NCI-H2081 treated with DMSO at 0.1 percent for 48 hours (cell line): ENCODE data around the gene C6orf15.

Experiments
- DNase-seq: peaks from one replicate; lab custom pipeline; 2025; lab: John Stamatoyannopoulos, UW

Gene C6orf15

GRCh38 chr6:31130751-31131150 lies 18.4 kb upstream of the C6orf15 start:
- no peak for DNase-seq

GRCh38 chr6:31129130-31129529 lies 16.8 kb upstream of the C6orf15 start:
- DNase-seq, result no peak

DNA sequence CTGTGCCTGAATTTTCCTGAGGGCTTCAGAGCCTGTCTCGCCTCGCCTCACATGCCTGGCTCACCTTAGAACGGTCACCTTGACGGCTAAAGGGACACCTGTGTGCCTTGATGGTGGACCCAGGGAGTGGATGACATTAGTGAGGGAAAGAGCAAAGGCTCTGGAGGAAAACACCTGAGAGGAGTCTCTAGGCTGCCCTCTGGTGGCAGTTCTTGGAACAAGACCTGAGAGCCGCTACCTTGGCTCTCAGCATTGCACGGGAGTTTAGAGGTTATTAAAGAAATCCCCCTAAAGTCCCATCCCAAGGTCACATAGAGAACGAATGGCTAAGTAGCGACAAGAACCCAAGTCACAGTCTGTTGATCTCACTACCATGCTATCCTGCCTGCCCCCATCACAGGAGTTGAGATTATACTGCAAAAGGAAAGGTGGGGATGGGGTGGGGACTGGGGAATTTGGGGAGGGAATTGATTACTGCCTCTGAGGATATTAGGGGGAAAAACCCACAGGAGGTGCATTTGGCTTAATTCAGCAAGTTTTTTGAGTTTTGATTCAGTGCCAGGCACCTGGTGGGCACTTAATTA lies 15.8 kb upstream of the C6orf15 start:
- DNase-seq, result no peak

- DNase-seq, result no peak
Measured at GRCh38 chr6:31126396-31127175, 14.2 kb upstream of the C6orf15 start.

DNA sequence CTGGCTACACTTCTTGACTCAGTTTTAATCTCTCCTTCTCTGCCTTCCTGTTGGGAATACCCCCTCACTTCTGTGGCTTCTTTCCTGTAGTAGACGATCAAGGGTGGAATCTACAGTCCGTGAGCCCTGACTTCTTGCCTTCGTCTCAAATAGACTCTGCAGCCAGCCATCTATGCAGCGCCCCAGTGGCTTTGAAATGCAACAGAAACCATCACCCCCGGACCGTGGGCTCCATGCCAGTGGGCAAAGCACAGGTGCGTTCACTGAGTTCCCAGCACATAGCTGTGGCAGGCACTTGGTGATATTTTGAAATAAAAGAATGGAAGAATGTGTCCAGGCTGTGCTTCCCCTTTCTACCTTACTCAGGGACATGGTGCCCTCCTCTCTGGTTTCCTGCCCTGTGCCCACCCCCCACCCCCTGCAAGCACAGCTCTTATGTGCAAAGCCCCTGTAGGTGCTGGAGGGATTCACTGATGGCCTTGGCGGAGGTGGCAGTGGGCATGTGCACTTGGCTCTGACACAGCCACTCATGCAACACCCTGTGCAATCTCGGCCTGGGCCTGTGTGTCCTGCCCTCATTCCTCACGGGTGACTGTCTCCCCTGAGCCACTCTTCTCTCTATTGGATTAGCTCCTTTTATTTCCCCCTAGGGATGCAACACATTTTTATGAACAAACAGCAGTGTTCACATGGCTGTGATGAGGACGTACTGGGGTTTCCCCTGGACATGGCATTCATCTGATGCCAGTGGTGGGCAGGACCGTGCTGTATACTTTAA lies 13.4 kb upstream of the C6orf15 start:
- no peak for DNase-seq

DNA sequence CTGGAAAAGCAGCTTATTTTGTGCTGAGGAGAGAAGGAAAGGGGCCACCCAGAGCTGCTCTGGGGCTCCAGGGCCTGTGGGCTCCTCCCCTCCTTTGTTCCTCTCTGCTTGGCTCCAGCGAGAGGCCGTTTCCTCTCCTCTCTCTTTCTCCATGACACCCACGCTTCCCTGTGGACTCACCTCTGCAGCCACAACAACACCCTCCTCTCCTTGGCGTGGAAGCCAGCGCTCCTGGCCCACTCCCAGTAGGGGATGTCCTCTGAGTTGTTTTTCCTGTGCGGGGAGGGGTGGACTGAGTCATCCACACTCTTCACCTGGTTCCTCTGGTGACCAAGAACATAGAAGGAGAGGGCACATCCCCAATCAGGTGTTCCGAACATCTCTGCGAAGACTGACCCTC lies 12.8 kb upstream of the C6orf15 start:
- DNase-seq, result no peak

DNA sequence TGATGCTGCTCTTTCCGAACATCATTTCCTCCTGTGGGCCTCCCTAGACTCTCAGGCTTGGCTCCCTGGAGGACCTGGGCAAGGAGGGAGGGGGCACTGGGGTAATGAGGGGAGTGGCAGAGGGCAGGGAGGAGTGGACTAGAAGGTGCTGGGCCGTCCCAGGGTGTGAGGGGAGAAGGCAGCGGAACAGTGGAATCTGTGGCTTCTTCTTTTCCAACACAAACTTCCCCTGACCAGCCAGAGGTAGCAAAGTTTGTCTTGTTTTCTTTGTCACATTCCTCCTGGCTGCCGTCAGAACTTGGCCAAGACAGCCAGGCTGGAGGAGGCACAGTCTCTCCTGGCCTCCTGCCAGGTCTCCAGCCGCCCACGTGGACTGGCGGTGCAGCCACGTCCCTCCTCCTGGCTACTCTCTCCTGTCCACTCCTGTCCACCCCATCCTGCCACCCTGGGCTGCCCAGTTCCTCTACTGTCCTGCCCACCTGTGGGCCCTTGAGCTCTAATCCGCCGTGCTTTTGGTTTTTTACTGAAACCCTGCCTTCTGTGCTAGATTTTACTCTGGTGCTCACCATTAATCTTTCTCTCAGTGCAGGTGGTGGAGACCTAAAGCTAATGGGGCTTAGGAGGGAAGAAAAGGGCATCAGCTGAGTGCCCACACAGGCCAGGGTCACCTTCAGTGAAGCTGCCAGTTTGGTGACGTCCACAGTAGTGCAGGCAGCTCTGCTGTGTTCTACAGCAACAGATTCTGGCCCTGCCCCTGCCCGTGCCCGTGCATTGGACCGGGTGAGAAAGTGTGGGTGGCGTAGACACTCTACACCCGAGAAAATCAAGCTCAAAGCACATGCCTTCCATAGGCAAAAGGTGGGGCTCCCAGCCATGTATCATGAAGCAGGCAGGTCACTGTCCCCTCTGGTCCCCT lies 10.7 kb upstream of the C6orf15 start:
- DNase-seq, result no peak

DNA sequence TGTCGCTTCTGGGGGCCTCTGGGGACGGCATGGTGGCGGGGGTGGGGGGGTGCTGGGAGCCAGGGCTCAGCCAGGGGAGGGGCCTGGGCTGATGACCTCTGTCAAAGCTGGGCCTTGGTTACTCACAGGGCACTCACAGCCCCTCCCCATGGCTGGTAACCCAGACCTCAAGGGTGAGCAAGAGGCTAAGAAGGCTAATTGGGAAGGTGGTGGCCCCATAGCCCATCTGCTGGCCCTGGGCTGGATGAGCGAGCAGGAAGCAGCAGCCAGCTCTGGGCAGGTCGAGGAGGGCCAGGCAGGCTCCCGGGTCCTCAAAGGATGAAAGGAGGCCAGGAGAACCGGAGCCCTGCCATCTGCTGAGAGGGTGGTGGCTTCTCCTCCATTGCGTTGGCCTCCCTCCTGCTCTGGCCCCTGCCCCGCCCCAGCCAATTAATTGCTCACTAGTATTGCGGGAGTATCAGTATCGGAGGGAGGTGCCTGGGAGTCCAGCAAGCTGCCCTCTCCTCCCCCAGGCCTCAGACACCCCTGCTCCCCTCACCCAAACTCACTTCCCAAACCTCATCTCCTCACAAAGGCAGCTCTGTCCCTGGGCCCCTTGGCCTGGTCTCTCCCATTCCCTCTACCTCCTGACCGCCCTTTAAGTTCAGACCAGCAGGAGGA lies 8.9 kb upstream of the C6orf15 start:
- DNase-seq, result no peak

- DNase-seq, result no peak
Measured at GRCh38 chr6:31120151-31120915, 8.0 kb upstream of the C6orf15 start, which contains the start of gene CDSN. TSS of gene CDSN (minus strand) at chr6:31120446. CDS start at chr6:31120419, 27 bp downstream.

DNA sequence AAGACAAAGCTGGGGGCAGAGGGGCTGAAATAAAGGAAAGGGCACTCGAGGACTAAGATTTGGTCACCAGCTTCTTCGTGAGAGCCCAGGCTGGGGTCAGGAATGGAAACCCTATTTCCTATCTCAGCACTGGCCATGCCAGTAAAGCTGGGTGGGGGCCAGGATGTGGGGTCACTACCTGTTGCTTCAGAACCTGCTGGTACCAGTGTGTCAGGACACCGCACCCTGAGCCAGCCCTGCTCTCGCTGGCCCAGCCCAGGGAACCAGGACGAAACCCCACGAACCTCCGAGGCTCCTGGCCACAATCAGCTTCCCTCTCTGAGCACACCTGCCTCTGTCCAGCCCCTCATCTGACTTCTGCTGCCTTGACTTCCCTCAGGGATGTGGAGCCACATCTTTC lies 5.8 kb upstream of the C6orf15 start:
- no peak for DNase-seq

DNA sequence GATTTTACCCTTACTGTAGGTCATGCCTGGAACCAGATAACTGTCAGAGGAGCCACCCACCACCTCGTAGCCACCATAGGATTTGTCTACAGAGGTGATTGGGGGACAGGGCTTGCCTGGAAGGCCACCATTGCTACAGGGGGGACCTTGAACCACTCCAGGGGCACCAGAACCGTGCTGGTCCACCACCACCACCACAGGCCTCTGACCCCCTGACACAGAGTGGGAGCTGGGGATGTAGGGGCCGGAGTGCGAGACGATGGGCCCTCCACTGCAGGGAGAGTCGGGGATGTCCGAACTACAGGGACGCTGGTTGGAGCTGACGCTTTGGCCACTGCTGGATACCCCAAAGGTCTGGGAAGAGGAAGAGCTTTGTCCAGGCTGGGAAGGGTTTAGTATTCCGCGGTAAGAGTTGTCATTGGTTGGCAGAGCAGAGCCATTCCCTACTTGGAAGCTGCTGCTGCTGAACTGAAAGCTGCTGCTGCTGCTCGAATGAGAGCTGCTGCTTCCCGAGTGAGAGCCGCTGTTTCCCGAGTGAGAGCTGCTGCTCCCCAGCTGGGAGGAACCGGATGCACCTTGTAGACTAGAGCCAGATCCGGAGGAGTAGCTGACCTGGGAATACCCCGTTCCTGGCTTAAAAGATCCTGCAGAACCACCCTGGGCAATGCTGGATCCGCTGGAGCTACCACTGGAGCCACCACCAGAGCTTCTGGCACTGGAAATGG lies 4.4 kb upstream of the C6orf15 start:
- no peak for DNase-seq

- DNase-seq, result no peak
Measured at GRCh38 chr6:31115941-31116560, 3.7 kb upstream of the C6orf15 start.

- no peak for DNase-seq
Measured at GRCh38 chr6:31114970-31115849, 2.8 kb upstream of the C6orf15 start.

GRCh38 chr6:31114541-31114878 lies 2.1 kb upstream of the C6orf15 start, which contains the start of gene PSORS1C1:
TSS of gene PSORS1C1 (plus strand) at chr6:31114800. CDS start at chr6:31129633, 14,833 bp downstream.
- DNase-seq, result no peak

DNA sequence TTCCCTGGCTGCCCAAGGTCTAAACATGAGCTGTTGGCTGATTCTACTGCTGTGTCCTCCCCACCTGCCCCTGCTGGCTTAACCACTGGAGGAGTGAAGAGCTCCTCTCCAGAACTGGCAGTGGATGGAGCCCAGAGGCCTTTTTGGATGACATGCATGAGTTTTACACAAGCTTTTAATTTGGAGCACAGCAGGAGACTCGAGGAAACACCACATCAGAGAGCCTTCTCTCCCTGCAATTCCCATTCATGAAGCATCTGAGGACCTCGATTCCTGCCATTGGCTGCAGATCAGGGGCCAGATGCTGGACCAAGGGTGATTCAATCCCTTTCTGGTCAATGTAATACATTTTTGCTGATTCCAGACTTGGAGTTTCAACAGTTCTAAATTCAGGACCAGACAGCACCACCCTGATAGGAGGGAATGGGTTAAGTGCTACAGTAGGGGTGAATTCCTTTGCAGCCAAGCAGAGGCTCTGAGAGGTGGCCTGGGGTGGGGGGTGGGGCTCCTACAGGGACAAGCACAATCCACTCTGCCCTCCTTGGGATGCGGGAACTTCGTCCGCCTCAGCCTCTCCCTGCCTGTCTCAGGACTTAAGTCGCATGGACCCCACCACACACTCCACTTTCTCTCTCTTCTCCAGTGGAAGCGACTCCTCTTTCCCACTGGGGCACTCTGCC lies 1.6 kb upstream of the C6orf15 start:
- DNase-seq, result no peak

DNA sequence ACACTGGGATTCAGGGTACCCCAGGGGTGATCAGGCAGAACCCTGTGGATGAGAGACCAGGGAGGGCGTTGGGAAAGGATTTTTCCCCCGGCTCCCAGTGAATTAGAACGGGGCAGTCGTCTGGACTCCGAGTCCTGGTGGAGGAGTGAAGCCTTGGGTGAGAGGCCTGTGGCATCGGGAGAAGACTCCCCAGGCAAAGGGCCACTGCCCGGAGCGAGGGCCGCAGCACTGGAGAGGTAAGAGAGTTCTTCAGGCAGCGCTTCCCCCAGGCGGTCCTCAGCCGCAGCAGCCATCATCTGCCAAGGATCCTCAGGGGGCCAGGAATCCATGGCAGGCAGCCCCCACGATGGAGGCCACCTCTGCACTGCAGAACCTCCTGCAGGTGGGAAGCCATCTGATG lies 663 bp downstream of the C6orf15 start:
- DNase-seq, result no peak

- DNase-seq, result no peak
Measured at GRCh38 chr6:31110825-31111582, 1.4 kb downstream of the C6orf15 start.
